SK-N-SH (cell line): Measurements from ENCODE around the gene MACROD2. TPM values are rescaled to one million over a fixed set of nuclear protein-coding genes. Genes with fewer than 3 reads are reported as not detected.
A peak's percentile ranks its signal among the peaks of the same experiment; 100 is the strongest.

Source experiments
- CTCF ChIA-PET: fragments of 300-600, 350-600 bp; formaldehyde crosslinking; extraction: SDS; loops from one replicate; lab custom pipeline; 2021; lab: Yijun Ruan, JAX
- POLR2A ChIA-PET: fragments of 350-600 bp; sonication (Branson Sonifier 250); formaldehyde crosslinking; extraction: SDS; loops from one replicate; lab custom pipeline; 2020; ENCODE audit warnings: antibody characterized with exemption, inconsistent platforms; lab: Yijun Ruan, JAX
- DNase-seq: peaks from one replicate; pipeline ENCODE4 v3.0.0; 2012
- H2AFZ ChIP-seq: fragments of 200-600 bp; sonication (generic); 2 replicates; pipeline ENCODE4 v1.8.1; 2016; ENCODE audit warnings: antibody characterized with exemption, mild to moderate bottlenecking, low read depth
- H3F3A ChIP-seq: fragments of 200-600 bp; sonication (generic); replicated peaks from 2 replicates; pipeline ENCODE3; 2016; ENCODE audit warnings: antibody characterized with exemption, mild to moderate bottlenecking; ENCODE audit not compliant: insufficient read depth
- H3K27ac ChIP-seq, 2 experiments: fragments of 200-500 bp in 1 of 2; fragments of 200-600 bp in 1 of 2; sonication (Bioruptor generic) in 1 of 2; sonication (generic), shearing (Covaris generic) in 1 of 2; 2 replicates each; pipeline versions ENCODE4 v1.5.1 to v1.6.1; 2014 to 2016; ENCODE audit warnings: low read depth in 2 of 2, inconsistent platforms in 1 of 2, low read length in 1 of 2, mild to moderate bottlenecking in 1 of 2, mixed read lengths in 1 of 2
- H3K27me3 ChIP-seq: fragments of 200-600 bp; sonication (generic), shearing (Covaris generic); 2 replicates; pipeline ENCODE4 v1.6.1; 2016; ENCODE audit warnings: mixed run types; ENCODE audit not compliant: insufficient read depth
- H3K36me3 ChIP-seq, 2 experiments: fragments of 200-500 bp in 1 of 2; fragments of 200-600 bp in 1 of 2; sonication (Bioruptor generic) in 1 of 2; sonication (generic) in 1 of 2; replicated peaks in 1 of 2; 2 replicates each; pipeline versions ENCODE3 to v1.5.1; 2014 to 2016; ENCODE audit warnings: low read length in 1 of 2, mild to moderate bottlenecking in 1 of 2; ENCODE audit not compliant: insufficient read depth in 2 of 2, control insufficient read depth in 1 of 2
- H3K4me1 ChIP-seq, 2 experiments: fragments of 200-500 bp in 1 of 2; fragments of 200-600 bp in 1 of 2; sonication (Bioruptor generic) in 1 of 2; sonication (generic), shearing (Covaris generic) in 1 of 2; 2 replicates each; pipeline versions ENCODE4 v1.5.1 to v1.6.1; 2014 to 2016; ENCODE audit warnings: low read depth in 1 of 2, low read length in 1 of 2, mixed run types in 1 of 2; ENCODE audit not compliant: insufficient read depth in 2 of 2, control insufficient read depth in 1 of 2
- H3K4me2 ChIP-seq: fragments of 200-600 bp; sonication (generic), shearing (Covaris generic); 2 replicates; pipeline ENCODE4 v1.6.1; 2017; ENCODE audit warnings: mixed run types
- H3K4me3 ChIP-seq, 2 experiments: fragments of 200-500 bp in 1 of 2; fragments of 200-600 bp in 1 of 2; sonication (Bioruptor generic) in 1 of 2; sonication (generic), shearing (Covaris generic) in 1 of 2; 2 replicates each; pipeline versions ENCODE4 v1.5.1 to v1.8.1; 2014 to 2016; ENCODE audit warnings: low read depth in 2 of 2, inconsistent platforms in 1 of 2, low read length in 1 of 2, mild to moderate bottlenecking in 1 of 2, mixed read lengths in 1 of 2, moderate library complexity in 1 of 2
- H3K79me2 ChIP-seq: fragments of 200-600 bp; sonication (generic); 2 replicates; pipeline ENCODE4 v1.8.1; 2017; ENCODE audit warnings: mild to moderate bottlenecking; ENCODE audit not compliant: insufficient read depth
- H3K9ac ChIP-seq: fragments of 200-600 bp; sonication (generic); 2 replicates; pipeline ENCODE4 v1.6.1; 2017; ENCODE audit warnings: mixed run types
- H3K9me2 ChIP-seq: fragments of 200-600 bp; sonication (generic); 2 replicates; pipeline ENCODE4 v1.6.1; 2017; ENCODE audit warnings: mixed run types
- H3K9me3 ChIP-seq: fragments of 200-600 bp; sonication (generic); 2 replicates; pipeline ENCODE4 v1.6.1; 2017; ENCODE audit warnings: mixed run types, mild to moderate bottlenecking, moderate library complexity
- H4K20me1 ChIP-seq: fragments of 200-600 bp; sonication (generic); 2 replicates; pipeline ENCODE4 v1.6.1; 2017; ENCODE audit warnings: mild to moderate bottlenecking, mixed run types; ENCODE audit not compliant: insufficient read depth
- CTCF ChIP-seq: fragments of 200-600 bp; sonication (generic); IDR thresholded peaks from 2 replicates; pipeline ENCODE4 v1.6.1; 2017; ENCODE audit warnings: antibody characterized with exemption, mild to moderate bottlenecking, moderate library complexity
- ELF1 ChIP-seq: IDR thresholded peaks from 2 replicates; pipeline ENCODE4 v1.4.0; 2012
- EP300 ChIP-seq, 2 experiments: IDR thresholded peaks; 2 replicates each; pipeline versions ENCODE4 v1.4.0 to v1.6.1; 2012; ENCODE audit warnings: borderline replicate concordance in 1 of 2, low read depth in 1 of 2, low read length in 1 of 2
- FOXJ3 ChIP-seq: sonication (generic); formaldehyde crosslinking; IDR thresholded peaks from 2 replicates; pipeline ENCODE4 v1.5.1; 2020; ENCODE audit warnings: mild to moderate bottlenecking, missing genetic modification reagents
- GABPA ChIP-seq: IDR thresholded peaks from 2 replicates; pipeline ENCODE4 v1.4.0; 2012; ENCODE audit warnings: low read depth, mild to moderate bottlenecking
- GATA2 ChIP-seq: sonication (generic); formaldehyde crosslinking; IDR thresholded peaks from 2 replicates; pipeline ENCODE4 v1.5.0; 2020; ENCODE audit warnings: mild to moderate bottlenecking, missing genetic modification reagents
- MEF2A ChIP-seq: IDR thresholded peaks from 2 replicates; pipeline ENCODE4 v1.4.0; 2012; ENCODE audit warnings: low read depth, borderline replicate concordance
- NRF1 ChIP-seq: IDR thresholded peaks from 2 replicates; pipeline ENCODE4 v1.6.1; 2012; ENCODE audit warnings: low read depth, mild to moderate bottlenecking, low read length
- PBX3 ChIP-seq: IDR thresholded peaks from 2 replicates; pipeline ENCODE4; 2012
- POLR2AphosphoS5 ChIP-seq: IDR thresholded peaks from 2 replicates; pipeline ENCODE4 v1.6.1; 2012; ENCODE audit warnings: low read depth, low read length
- RCOR1 ChIP-seq: fragments of 150-350 bp; IDR thresholded peaks from 2 replicates; pipeline ENCODE4 v1.6.1; 2017; ENCODE audit warnings: antibody characterized with exemption, low read length
- REST ChIP-seq: IDR thresholded peaks from 2 replicates; pipeline ENCODE4 v1.6.1; 2012; ENCODE audit warnings: mild to moderate bottlenecking, low read depth, low read length, moderate library complexity
- RFX5 ChIP-seq: IDR thresholded peaks from 2 replicates; pipeline ENCODE4 v1.6.1; 2012; ENCODE audit warnings: mild to moderate bottlenecking, improper control_type of control experiment, low read length
- RXRA ChIP-seq: IDR thresholded peaks from 2 replicates; pipeline ENCODE4 v1.4.0; 2012; ENCODE audit warnings: low read depth, mild to moderate bottlenecking, borderline replicate concordance
- TAF1 ChIP-seq: IDR thresholded peaks from 2 replicates; pipeline ENCODE4 v1.6.1; 2012; ENCODE audit warnings: low read depth, mild to moderate bottlenecking, low read length, moderate library complexity, borderline replicate concordance
- TEAD4 ChIP-seq: IDR thresholded peaks from 2 replicates; pipeline ENCODE4 v1.4.0; 2012; ENCODE audit warnings: mild to moderate bottlenecking, borderline replicate concordance; ENCODE audit not compliant: insufficient read depth
- USF1 ChIP-seq: IDR thresholded peaks from 2 replicates; pipeline ENCODE4 v1.4.0; 2012; ENCODE audit warnings: low read depth, borderline replicate concordance
- USF2 ChIP-seq: fragments of 150-350 bp; IDR thresholded peaks from 2 replicates; pipeline ENCODE4 v1.6.1; 2017; ENCODE audit warnings: antibody characterized with exemption, low read length, low read depth, borderline replicate concordance
- YY1 ChIP-seq: IDR thresholded peaks from 2 replicates; pipeline ENCODE4 v1.4.0; 2012; ENCODE audit warnings: low read depth, mild to moderate bottlenecking
- WGBS: methylation state at CpG from one replicate; pipeline ENCODE4 v1.1.6; 2017; ENCODE audit warnings: low lambda C conversion rate; 5-methylcytosine and 5-hydroxymethylcytosine counted together
- polyA plus RNA-seq, 3 experiments: library from polyadenylated mRNA; depleted of rRNA; stranded (reverse); fragments of >200 nt; gene quantifications; 2 replicates each; pipeline ENCODE4 v1.2.3, GENCODE V29; 2012

The MACROD2 gene
- polyA plus RNA-seq, 1 of the 3 experiments (the other 2 are of a cell fraction): 0.33 TPM

- no peaks in the 10 kb centered on the region for H3K79me2 ChIP-seq
- no peak overlapping the region for H3K4me3 ChIP-seq
- ChIA-PET POLR2A (no interaction called here), CTCF (no interaction called here)
- no peak for TF ChIP-seq TAF1
- no peak for TF ChIP-seq USF1
- TF ChIP-seq CTCF: no peak
- TF ChIP-seq POLR2AphosphoS5: no peak
- no peak for TF ChIP-seq REST
- no peak for TF ChIP-seq GABPA
- TF ChIP-seq USF2: no peak
- no peak for TF ChIP-seq ELF1
- TF ChIP-seq TEAD4: no peak
- TF ChIP-seq RFX5: no peak
- TF ChIP-seq NRF1: no peak
- no peak for TF ChIP-seq EP300 (IDR thresholded peaks at IDR 0.05; ENCODE audit: borderline replicate concordance in 1 of 2, low read depth in 1 of 2, low read length in 1 of 2)
- no peak for TF ChIP-seq PBX3
- TF ChIP-seq RXRA: no peak
- no peak for TF ChIP-seq RCOR1
- TF ChIP-seq YY1: no peak
- no peak for TF ChIP-seq GATA2 (CRISPR knock-in tag)
- TF ChIP-seq FOXJ3: no peak
- no peak for TF ChIP-seq MEF2A
- WGBS: 96% methylated on average over 1 of the region's 1 CpG
- H3K4me1 ChIP-seq: no peaks in the 10 kb centered on the region; a peak in 1 of 4 replicates
- H3K9me3 ChIP-seq: no peaks in the 10 kb centered on the region
- H3K36me3 ChIP-seq: no peaks in the 10 kb centered on the region
- H3K9ac ChIP-seq: no peak overlapping the region
- H3K9me2 ChIP-seq: no peaks in the 10 kb centered on the region
- H3K4me2 ChIP-seq: no peak overlapping the region
- no peaks in the 10 kb centered on the region for H3F3A ChIP-seq
- DNase-seq: no peak
- H3K27me3 ChIP-seq: no peaks in the 10 kb centered on the region
- no peak overlapping the region for H3K27ac ChIP-seq
- 0 out of 2 replicates have a peak overlapping the region, but pooled peaks have one; percentile 11 for H2AFZ ChIP-seq
- H4K20me1 ChIP-seq: no peaks in the 10 kb centered on the region
These were observed 526.1 kb downstream of the MACROD2 start for GRCh38 chr20:14521436-14521835.
